HG02840 (cell line): ENCODE measurements around the gene MAP4K5.

Source experiments
- ATAC-seq: cut with Tn5 transposase; IDR thresholded peaks from one replicate; pipeline ENCODE4 v1.9.1; 2021; ENCODE audit warnings: mild to moderate bottlenecking, moderate library complexity, moderate number of reproducible peaks; ENCODE audit not compliant: unreplicated experiment, low FRiP score

The MAP4K5 gene

GRCh38 chr14:50377550-50378085 lies 154.8 kb downstream of the MAP4K5 start:
- no peak for ATAC-seq

GRCh38 chr14:50375760-50376159 lies 156.6 kb downstream of the MAP4K5 start:
- no peak for ATAC-seq

- no peak for ATAC-seq
These were observed 158.4 kb downstream of the MAP4K5 start for GRCh38 chr14:50373959-50374358.

GRCh38 chr14:50371546-50371945 lies 160.8 kb downstream of the MAP4K5 start:
- no peak for ATAC-seq
